ENCODE data around the gene CST4. TPM values are rescaled to one million over a fixed set of nuclear protein-coding genes. Genes with fewer than 3 reads are reported as not detected.

The CST4 gene
- total RNA-seq, 1 experiment from 2014 or later = not detected

DNA sequence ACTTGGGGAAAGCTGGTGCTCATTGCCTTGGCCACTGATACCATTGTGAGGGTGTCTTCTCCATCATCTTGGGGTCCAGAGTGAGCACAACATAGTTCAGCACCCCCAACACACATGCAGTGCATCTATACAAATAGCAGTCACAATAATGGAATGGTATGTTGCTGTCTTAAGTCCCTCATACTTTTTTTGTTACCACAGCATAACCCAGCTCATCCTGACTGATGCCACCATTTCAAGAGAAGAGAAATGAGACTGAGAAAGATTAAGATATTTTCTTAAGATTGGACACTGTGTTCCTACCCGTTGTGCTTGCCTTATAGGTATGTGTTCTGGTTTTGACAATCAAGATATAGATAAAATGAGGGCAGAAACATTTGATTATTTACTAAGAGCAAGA, 15.6 kb downstream of the CST4 start (continued):
- TF ChIP-seq FOXP1 (CRISPR knock-in tag; IDR thresholded peaks at IDR 0.05; ENCODE audit: borderline replicate concordance) = no peak

DNA sequence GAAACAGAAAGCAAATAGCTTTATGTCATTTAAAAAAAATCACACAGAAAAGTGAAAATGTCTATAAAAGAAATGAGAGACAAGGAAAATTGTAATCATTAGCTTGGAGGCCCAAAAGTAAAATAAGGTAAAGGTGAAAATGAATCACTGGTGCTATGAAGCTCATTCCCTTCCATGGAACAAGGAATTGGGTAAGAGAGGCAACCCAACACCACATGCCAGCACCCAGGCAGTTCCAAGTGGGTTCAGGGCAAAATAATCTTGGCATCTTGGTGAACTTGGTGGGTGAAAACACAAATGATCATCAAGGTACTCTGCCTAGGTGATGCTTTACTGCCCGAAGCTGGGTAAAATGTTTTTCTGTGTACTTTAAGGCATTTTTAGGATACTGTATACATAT, 16.7 kb downstream of the CST4 start:
- Mint-ChIP-seq H3K4me3 (no peak overlapping the region), H3K4me1 (no peaks in the 10 kb centered on the region), H3K36me3 (no peaks in the 10 kb centered on the region), H3K27ac (no peak overlapping the region), H3K9me3 (peaks cover 5% of the 10 kb centered on the region; the same call in 1 of the 2 replicates), H3K27me3 (ENCODE audit: low read depth) (peaks cover 3% of the 10 kb centered on the region)
- TF ChIP-seq NR3C1 (CRISPR knock-in tag; conservative IDR thresholded peaks at IDR 0.05; ENCODE audit: low read depth) = no peak
- ATAC-seq = no peak
- DNase-seq (ENCODE audit: low spot score) = no peak
- ChIA-PET POLR2A (no interaction called here), CTCF (no interaction called here)

- peaks cover 3% of the 10 kb centered on the region for H3K27me3 Mint-ChIP-seq (ENCODE audit: low read depth)
- DNase-seq (ENCODE audit: low spot score) = no peak
- ChIA-PET CTCF (no interaction called here), POLR2A (no interaction called here)
- H3K9me3 Mint-ChIP-seq = peaks cover 5% of the 10 kb centered on the region; the same call in 1 of the 2 replicates
- H3K27ac Mint-ChIP-seq = no peak overlapping the region
- no peak for TF ChIP-seq IRF2 (CRISPR knock-in tag; IDR thresholded peaks at IDR 0.05; ENCODE audit: borderline replicate concordance, low read depth)
- no peak for TF ChIP-seq OVOL2 (CRISPR knock-in tag; IDR thresholded peaks at IDR 0.05; ENCODE audit: borderline replicate concordance)
- no peak for TF ChIP-seq ZSCAN18 (CRISPR knock-in tag; IDR thresholded peaks at IDR 0.05)
- TF ChIP-seq PREB (CRISPR knock-in tag; IDR thresholded peaks at IDR 0.05; ENCODE audit: borderline replicate concordance) = no peak
- TF ChIP-seq JUN (CRISPR knock-in tag; IDR thresholded peaks at IDR 0.05) = no peak
- no peak for TF ChIP-seq ZNF425 (CRISPR knock-in tag; conservative IDR thresholded peaks at IDR 0.05)
- TF ChIP-seq NR2C2 (CRISPR knock-in tag; IDR thresholded peaks at IDR 0.05) = no peak
- no peak for TF ChIP-seq SOX15 (CRISPR knock-in tag; IDR thresholded peaks at IDR 0.05)
- no peak for TF ChIP-seq ATF1 (CRISPR knock-in tag; IDR thresholded peaks at IDR 0.05)
- TF ChIP-seq, protein P1, sequence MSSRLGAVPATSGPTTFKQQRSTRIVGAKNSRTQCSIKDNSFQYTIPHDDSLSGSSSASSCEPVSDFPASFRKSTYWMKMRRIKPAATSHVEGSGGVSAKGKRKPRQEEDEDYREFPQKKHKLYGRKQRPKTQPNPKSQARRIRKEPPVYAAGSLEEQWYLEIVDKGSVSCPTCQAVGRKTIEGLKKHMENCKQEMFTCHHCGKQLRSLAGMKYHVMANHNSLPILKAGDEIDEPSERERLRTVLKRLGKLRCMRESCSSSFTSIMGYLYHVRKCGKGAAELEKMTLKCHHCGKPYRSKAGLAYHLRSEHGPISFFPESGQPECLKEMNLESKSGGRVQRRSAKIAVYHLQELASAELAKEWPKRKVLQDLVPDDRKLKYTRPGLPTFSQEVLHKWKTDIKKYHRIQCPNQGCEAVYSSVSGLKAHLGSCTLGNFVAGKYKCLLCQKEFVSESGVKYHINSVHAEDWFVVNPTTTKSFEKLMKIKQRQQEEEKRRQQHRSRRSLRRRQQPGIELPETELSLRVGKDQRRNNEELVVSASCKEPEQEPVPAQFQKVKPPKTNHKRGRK (CRISPR knock-in tag; IDR thresholded peaks at IDR 0.05; ENCODE audit: borderline replicate concordance) = no peak
- no peak for TF ChIP-seq NR3C1 (CRISPR knock-in tag; conservative IDR thresholded peaks at IDR 0.05; ENCODE audit: low read depth)
- TF ChIP-seq, protein P2, sequence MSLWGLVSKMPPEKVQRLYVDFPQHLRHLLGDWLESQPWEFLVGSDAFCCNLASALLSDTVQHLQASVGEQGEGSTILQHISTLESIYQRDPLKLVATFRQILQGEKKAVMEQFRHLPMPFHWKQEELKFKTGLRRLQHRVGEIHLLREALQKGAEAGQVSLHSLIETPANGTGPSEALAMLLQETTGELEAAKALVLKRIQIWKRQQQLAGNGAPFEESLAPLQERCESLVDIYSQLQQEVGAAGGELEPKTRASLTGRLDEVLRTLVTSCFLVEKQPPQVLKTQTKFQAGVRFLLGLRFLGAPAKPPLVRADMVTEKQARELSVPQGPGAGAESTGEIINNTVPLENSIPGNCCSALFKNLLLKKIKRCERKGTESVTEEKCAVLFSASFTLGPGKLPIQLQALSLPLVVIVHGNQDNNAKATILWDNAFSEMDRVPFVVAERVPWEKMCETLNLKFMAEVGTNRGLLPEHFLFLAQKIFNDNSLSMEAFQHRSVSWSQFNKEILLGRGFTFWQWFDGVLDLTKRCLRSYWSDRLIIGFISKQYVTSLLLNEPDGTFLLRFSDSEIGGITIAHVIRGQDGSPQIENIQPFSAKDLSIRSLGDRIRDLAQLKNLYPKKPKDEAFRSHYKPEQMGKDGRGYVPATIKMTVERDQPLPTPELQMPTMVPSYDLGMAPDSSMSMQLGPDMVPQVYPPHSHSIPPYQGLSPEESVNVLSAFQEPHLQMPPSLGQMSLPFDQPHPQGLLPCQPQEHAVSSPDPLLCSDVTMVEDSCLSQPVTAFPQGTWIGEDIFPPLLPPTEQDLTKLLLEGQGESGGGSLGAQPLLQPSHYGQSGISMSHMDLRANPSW (CRISPR knock-in tag; conservative IDR thresholded peaks at IDR 0.05; ENCODE audit: low read depth) = no peak
- no peak overlapping the region for H3K4me3 Mint-ChIP-seq
- ATAC-seq = no peak
- H3K36me3 Mint-ChIP-seq = no peaks in the 10 kb centered on the region
- no peaks in the 10 kb centered on the region for H3K4me1 Mint-ChIP-seq
These were observed 17.4 kb downstream of the CST4 start for GRCh38 chr20:23671479-23671878.

Measured in WTC11 (cell line).